ENCODE measurements around the gene DPH6. TPM values are rescaled to one million over a fixed set of nuclear protein-coding genes. Genes with fewer than 3 reads are reported as not detected.
"Not testable (repeated sequence)": the region's sequence is repeated elsewhere in the genome, so short reads cannot be mapped to it uniquely, and the experiment has no call there.

DPH6 gene
- total RNA-seq, 1 experiment from 2014 or later = 25.7 TPM

- intact Hi-C loops (cut with micrococcal nuclease; ENCODE audit: unreplicated experiment) = loop anchor here (10.0 kb wide), 1 partner anchor 259 kb away; no protein-coding TSS in a partner anchor
Observed at GRCh38 chr15:35443376-35443775, 102.6 kb downstream of the DPH6 start.

GRCh38 chr15:35442742-35443141 is 103.2 kb downstream of the DPH6 start:
- intact Hi-C loops (cut with micrococcal nuclease; ENCODE audit: unreplicated experiment) = loop anchor here (10.0 kb wide), 1 partner anchor 258 kb away; no protein-coding TSS in a partner anchor
- POLR2A ChIA-PET (ENCODE audit: low non-redundant PET) = no interaction called here

More at GRCh38 chr15:35443376-35443775, 102.6 kb downstream of the DPH6 start:
- no peak for DNase-seq (ENCODE audit: low spot score)
- H3K4me1 ChIP-seq (ENCODE audit: insufficient read depth, low read length, poor library complexity, severe bottlenecking) = no peaks in the 10 kb centered on the region
- no peak overlapping the region for H3K4me3 ChIP-seq (ENCODE audit: low read depth, low read length, poor library complexity, severe bottlenecking)
- H3K9me3 ChIP-seq (ENCODE audit: low read depth, low read length, poor library complexity, severe bottlenecking) = no peaks in the 10 kb centered on the region
- TF ChIP-seq CTCF (conservative IDR thresholded peaks at IDR 0.05; ENCODE audit: low read depth, low read length) = no peak
- TF ChIP-seq EZH2 (IDR thresholded peaks at IDR 0.05; ENCODE audit: borderline replicate concordance, low read depth, low read length, poor library complexity, severe bottlenecking) = no peak
- POLR2A ChIA-PET (ENCODE audit: low non-redundant PET) = no interaction called here
- H3K36me3 ChIP-seq (ENCODE audit: insufficient read depth, low read length, poor library complexity, severe bottlenecking) = no peaks in the 10 kb centered on the region
- H3K27ac ChIP-seq (ENCODE audit: low read depth, low read length, poor library complexity, severe bottlenecking) = no peak overlapping the region
- CTCF ChIA-PET = interaction anchor here (4.0 kb wide), 1 partner anchor 154 kb away, joined by 68 read pairs; no protein-coding TSS in a partner anchor
- no TSS peak for BruUV-seq (replicated peaks)
- no peaks in the 10 kb centered on the region for H3K27me3 ChIP-seq (replicated peaks; ENCODE audit: insufficient read depth, low read depth, low read length, poor library complexity)

GRCh38 chr15:35441279-35441678 is 104.7 kb downstream of the DPH6 start:
- POLR2A ChIA-PET (ENCODE audit: low non-redundant PET); H3K4me3 ChIP-seq (ENCODE audit: low read depth, low read length, poor library complexity, severe bottlenecking); DNase-seq (ENCODE audit: low spot score); H3K27me3 ChIP-seq (replicated peaks; ENCODE audit: insufficient read depth, low read depth, low read length, poor library complexity); BruUV-seq (replicated peaks); H3K27ac ChIP-seq (ENCODE audit: low read depth, low read length, poor library complexity, severe bottlenecking); H3K9me3 ChIP-seq (ENCODE audit: low read depth, low read length, poor library complexity, severe bottlenecking); H3K4me1 ChIP-seq (ENCODE audit: insufficient read depth, low read length, poor library complexity, severe bottlenecking); H3K36me3 ChIP-seq (ENCODE audit: insufficient read depth, low read length, poor library complexity, severe bottlenecking); CTCF ChIA-PET: not testable (repeated sequence)
- intact Hi-C loops (cut with micrococcal nuclease; ENCODE audit: unreplicated experiment) = loop anchor here (10.0 kb wide), 1 partner anchor 256 kb away; no protein-coding TSS in a partner anchor

More at GRCh38 chr15:35442742-35443141, 103.2 kb downstream of the DPH6 start:
- Histone ChIP-seq H3K4me3 (ENCODE audit: low read depth, low read length, poor library complexity, severe bottlenecking) (no peak overlapping the region), H3K27ac (ENCODE audit: low read depth, low read length, poor library complexity, severe bottlenecking) (no peak overlapping the region), H3K9me3 (ENCODE audit: low read depth, low read length, poor library complexity, severe bottlenecking) (no peaks in the 10 kb centered on the region), H3K4me1 (ENCODE audit: insufficient read depth, low read length, poor library complexity, severe bottlenecking) (no peaks in the 10 kb centered on the region), H3K36me3 (ENCODE audit: insufficient read depth, low read length, poor library complexity, severe bottlenecking) (no peaks in the 10 kb centered on the region), H3K27me3 (replicated peaks; ENCODE audit: insufficient read depth, low read depth, low read length, poor library complexity) (no peaks in the 10 kb centered on the region)
- BruUV-seq (replicated peaks) = no TSS peak
- no peak for DNase-seq (ENCODE audit: low spot score)
- TF ChIP-seq EZH2 (IDR thresholded peaks at IDR 0.05; ENCODE audit: borderline replicate concordance, low read depth, low read length, poor library complexity, severe bottlenecking) (no peak), CTCF (conservative IDR thresholded peaks at IDR 0.05; ENCODE audit: low read depth, low read length) (no peak)
- CTCF ChIA-PET = interaction anchor here (4.0 kb wide), 1 partner anchor 154 kb away, joined by 68 read pairs; no protein-coding TSS in a partner anchor

- intact Hi-C loops (cut with micrococcal nuclease; ENCODE audit: unreplicated experiment) = loop anchor here (10.0 kb wide), 1 partner anchor 255 kb away; no protein-coding TSS in a partner anchor
- BruUV-seq (replicated peaks) = no TSS peak
- no peak for DNase-seq (ENCODE audit: low spot score)
- no peak overlapping the region for H3K4me3 ChIP-seq (ENCODE audit: low read depth, low read length, poor library complexity, severe bottlenecking)
- CTCF ChIA-PET = no interaction called here
- no peaks in the 10 kb centered on the region for H3K27me3 ChIP-seq (replicated peaks; ENCODE audit: insufficient read depth, low read depth, low read length, poor library complexity)
- H3K9me3 ChIP-seq (ENCODE audit: low read depth, low read length, poor library complexity, severe bottlenecking) = no peaks in the 10 kb centered on the region
- POLR2A ChIA-PET (ENCODE audit: low non-redundant PET) = no interaction called here
- H3K4me1 ChIP-seq (ENCODE audit: insufficient read depth, low read length, poor library complexity, severe bottlenecking) = no peaks in the 10 kb centered on the region
- H3K27ac ChIP-seq (ENCODE audit: low read depth, low read length, poor library complexity, severe bottlenecking) = no peak overlapping the region
- no peaks in the 10 kb centered on the region for H3K36me3 ChIP-seq (ENCODE audit: insufficient read depth, low read length, poor library complexity, severe bottlenecking)
- TF ChIP-seq CTCF (conservative IDR thresholded peaks at IDR 0.05; ENCODE audit: low read depth, low read length) (no peak), EZH2 (IDR thresholded peaks at IDR 0.05; ENCODE audit: borderline replicate concordance, low read depth, low read length, poor library complexity, severe bottlenecking) (no peak)
Observed at GRCh38 chr15:35440265-35440664, 105.7 kb downstream of the DPH6 start.

Measured in A673 (cell line).